ENCODE measurements around the gene NANOGP8.

The NANOGP8 gene

GRCh38 chr15:35098737-35099136 lies 13.6 kb upstream of the NANOGP8 start:
- H3K4me3 ChIP-seq (ENCODE audit: low read length), result no peak overlapping the region
- H3K9ac ChIP-seq (ENCODE audit: low read length), result no peak overlapping the region
- no peaks in the 10 kb centered on the region for H3K27me3 ChIP-seq (ENCODE audit: low read depth, low read length)
- no peak overlapping the region for H3K27ac ChIP-seq (ENCODE audit: low read length)
- TF ChIP-seq CTCF (IDR thresholded peaks at IDR 0.05; ENCODE audit: low read depth, low read length) (no peak), EZH2phosphoT487 (IDR thresholded peaks at IDR 0.05; ENCODE audit: low read depth) (no peak)
- H4K20me1 ChIP-seq (ENCODE audit: insufficient read depth, low read length), result no peaks in the 10 kb centered on the region
- no peak overlapping the region for H2AFZ ChIP-seq (ENCODE audit: low read depth, low read length)
- no peaks in the 10 kb centered on the region for H3K36me3 ChIP-seq (replicated peaks; ENCODE audit: low read depth, low read length)
- no peak overlapping the region for H3K4me2 ChIP-seq (ENCODE audit: low read length)
- no peaks in the 10 kb centered on the region for H3K9me3 ChIP-seq (ENCODE audit: insufficient read depth, low read length)
- H3K4me1 ChIP-seq (ENCODE audit: low read length), result no peaks in the 10 kb centered on the region
- H3K79me2 ChIP-seq (ENCODE audit: low read length), result no peaks in the 10 kb centered on the region

GRCh38 chr15:35095941-35096340 lies 10.8 kb upstream of the NANOGP8 start:
- Histone ChIP-seq H2AFZ (ENCODE audit: low read depth, low read length) (no peak overlapping the region), H3K79me2 (ENCODE audit: low read length) (no peaks in the 10 kb centered on the region), H3K4me2 (ENCODE audit: low read length) (no peak overlapping the region), H3K9ac (ENCODE audit: low read length) (no peak overlapping the region), H3K27me3 (ENCODE audit: low read depth, low read length) (no peaks in the 10 kb centered on the region), H3K27ac (ENCODE audit: low read length) (no peak overlapping the region), H3K4me1 (ENCODE audit: low read length) (no peaks in the 10 kb centered on the region), H3K36me3 (replicated peaks; ENCODE audit: low read depth, low read length) (no peaks in the 10 kb centered on the region), H3K9me3 (ENCODE audit: insufficient read depth, low read length) (no peaks in the 10 kb centered on the region), H3K4me3 (ENCODE audit: low read length) (no peak overlapping the region), H4K20me1 (ENCODE audit: insufficient read depth, low read length) (no peaks in the 10 kb centered on the region)
- TF ChIP-seq EZH2phosphoT487 (IDR thresholded peaks at IDR 0.05; ENCODE audit: low read depth) (no peak), CTCF (IDR thresholded peaks at IDR 0.05; ENCODE audit: low read depth, low read length) (no peak)

GRCh38 chr15:35092846-35093245 lies 7.8 kb upstream of the NANOGP8 start:
- Histone ChIP-seq H3K27ac (ENCODE audit: low read length) (no peak overlapping the region), H2AFZ (ENCODE audit: low read depth, low read length) (no peak overlapping the region), H3K36me3 (replicated peaks; ENCODE audit: low read depth, low read length) (no peaks in the 10 kb centered on the region), H4K20me1 (ENCODE audit: insufficient read depth, low read length) (no peaks in the 10 kb centered on the region), H3K4me2 (ENCODE audit: low read length) (no peak overlapping the region), H3K9ac (ENCODE audit: low read length) (no peak overlapping the region), H3K4me1 (ENCODE audit: low read length) (no peaks in the 10 kb centered on the region), H3K79me2 (ENCODE audit: low read length) (no peaks in the 10 kb centered on the region), H3K4me3 (ENCODE audit: low read length) (no peak overlapping the region), H3K27me3 (ENCODE audit: low read depth, low read length) (no peaks in the 10 kb centered on the region), H3K9me3 (ENCODE audit: insufficient read depth, low read length) (no peaks in the 10 kb centered on the region)
- no peak for TF ChIP-seq CTCF (IDR thresholded peaks at IDR 0.05; ENCODE audit: low read depth, low read length)
- no peak for TF ChIP-seq EZH2phosphoT487 (IDR thresholded peaks at IDR 0.05; ENCODE audit: low read depth)

- H3K36me3 ChIP-seq (replicated peaks; ENCODE audit: low read depth, low read length), result no peaks in the 10 kb centered on the region
- no peaks in the 10 kb centered on the region for H4K20me1 ChIP-seq (ENCODE audit: insufficient read depth, low read length)
- H3K79me2 ChIP-seq (ENCODE audit: low read length), result no peaks in the 10 kb centered on the region
- no peak overlapping the region for H3K4me2 ChIP-seq (ENCODE audit: low read length)
- no peak overlapping the region for H3K9ac ChIP-seq (ENCODE audit: low read length)
- no peaks in the 10 kb centered on the region for H3K27me3 ChIP-seq (ENCODE audit: low read depth, low read length)
- no peak overlapping the region for H3K4me3 ChIP-seq (ENCODE audit: low read length)
- no peaks in the 10 kb centered on the region for H3K4me1 ChIP-seq (ENCODE audit: low read length)
- TF ChIP-seq CTCF (IDR thresholded peaks at IDR 0.05; ENCODE audit: low read depth, low read length) (no peak), EZH2phosphoT487 (IDR thresholded peaks at IDR 0.05; ENCODE audit: low read depth) (no peak)
- no peak overlapping the region for H2AFZ ChIP-seq (ENCODE audit: low read depth, low read length)
- H3K9me3 ChIP-seq (ENCODE audit: insufficient read depth, low read length), result no peaks in the 10 kb centered on the region
- no peak overlapping the region for H3K27ac ChIP-seq (ENCODE audit: low read length)
These were observed 7.2 kb upstream of the NANOGP8 start for GRCh38 chr15:35092311-35092710.

Measured in OCI-LY3 (cell line).